Adipocyte (in vitro differentiated cells): Measurements from ENCODE around the gene RCBTB2.
A peak's percentile ranks its signal among the peaks of the same experiment; 100 is the strongest.

Source experiments
- DNase-seq: peaks from one replicate; pipeline ENCODE4 v3.0.0-alpha.2; 2015; ENCODE audit warnings: low read depth
- H3K27me3 ChIP-seq: replicated peaks from 2 replicates; pipeline ENCODE4 v1.7.0; 2013; ENCODE audit warnings: mild to moderate bottlenecking, low read length, moderate library complexity; ENCODE audit not compliant: control insufficient read depth, insufficient read depth
- H3K36me3 ChIP-seq: 2 replicates; pipeline ENCODE4 v1.7.0; 2013; ENCODE audit warnings: low read length, mild to moderate bottlenecking, moderate library complexity; ENCODE audit not compliant: control insufficient read depth, insufficient read depth, severe bottlenecking
- H3K4me1 ChIP-seq: 2 replicates; pipeline ENCODE4 v1.7.0; 2013; ENCODE audit warnings: mild to moderate bottlenecking, low read length, moderate library complexity; ENCODE audit not compliant: control insufficient read depth, insufficient read depth
- H3K4me3 ChIP-seq: 2 replicates; pipeline ENCODE4 v1.7.0; 2013; ENCODE audit warnings: mild to moderate bottlenecking, low read length, moderate library complexity
- H3K9ac ChIP-seq: 2 replicates; pipeline ENCODE4 v1.7.0; 2013; ENCODE audit warnings: mild to moderate bottlenecking, low read length, moderate library complexity
- H3K9me3 ChIP-seq: 2 replicates; pipeline ENCODE4 v1.7.0; 2013; ENCODE audit warnings: mild to moderate bottlenecking, low read length, moderate library complexity; ENCODE audit not compliant: control insufficient read depth

The RCBTB2 gene

DNA sequence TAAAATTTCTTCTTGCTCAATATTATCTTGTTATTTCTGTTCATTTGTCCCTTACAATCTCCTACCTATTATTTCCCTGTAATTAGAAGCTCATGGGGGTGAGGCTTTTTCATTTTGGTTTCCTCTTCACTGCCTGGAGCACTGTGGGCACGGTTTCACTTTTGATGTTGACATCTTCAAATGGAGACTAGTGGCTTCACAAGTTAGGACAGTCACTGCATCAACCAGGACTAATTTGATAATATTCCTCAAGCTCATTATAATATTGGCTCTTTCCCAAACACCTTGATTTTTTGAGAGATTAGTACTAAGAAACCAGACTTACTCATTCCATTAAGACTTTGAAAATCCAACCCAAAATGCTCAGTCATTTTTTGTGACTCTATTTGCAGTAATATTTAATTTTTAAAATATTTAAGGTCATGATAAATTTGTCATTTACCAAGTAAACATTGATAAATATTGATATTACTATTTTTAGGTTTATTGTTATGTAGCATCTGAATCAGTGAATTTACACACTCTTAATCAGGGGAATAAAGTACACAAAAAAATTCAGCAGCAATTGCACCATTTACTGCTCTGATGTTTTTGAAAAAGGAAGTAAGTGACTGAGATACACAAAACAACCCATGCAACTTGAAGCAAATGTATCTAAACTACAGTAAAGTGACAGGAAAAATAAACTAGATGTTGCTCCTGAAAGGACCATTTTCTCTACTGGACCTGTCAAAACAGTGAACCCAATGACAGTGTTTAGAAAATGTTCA, 28.8 kb upstream of the RCBTB2 start:
- Histone ChIP-seq H3K9ac (no peak overlapping the region), H3K4me1 (no peaks in the 10 kb centered on the region), H3K27me3 (no peaks in the 10 kb centered on the region), H3K9me3 (no peaks in the 10 kb centered on the region), H3K4me3 (no peak overlapping the region), H3K36me3 (no peaks in the 10 kb centered on the region)
- DNase-seq = no peak

GRCh38 chr13:48560657-48561337, 27.9 kb upstream of the RCBTB2 start:
- H3K9ac ChIP-seq = no peak overlapping the region
- no peaks in the 10 kb centered on the region for H3K27me3 ChIP-seq
- no peaks in the 10 kb centered on the region for H3K4me1 ChIP-seq
- no peaks in the 10 kb centered on the region for H3K36me3 ChIP-seq
- H3K4me3 ChIP-seq = no peak overlapping the region
- DNase-seq = no peak
- peaks cover 3% of the 10 kb centered on the region for H3K9me3 ChIP-seq

GRCh38 chr13:48559638-48560320, 26.9 kb upstream of the RCBTB2 start:
- Histone ChIP-seq H3K9me3 (peaks cover 13% of the 10 kb centered on the region), H3K27me3 (no peaks in the 10 kb centered on the region), H3K9ac (no peak overlapping the region), H3K36me3 (no peaks in the 10 kb centered on the region), H3K4me3 (no peak overlapping the region), H3K4me1 (no peaks in the 10 kb centered on the region)
- DNase-seq = no peak

- no peak overlapping the region for H3K9ac ChIP-seq
- no peaks in the 10 kb centered on the region for H3K27me3 ChIP-seq
- no peaks in the 10 kb centered on the region for H3K36me3 ChIP-seq
- no peak overlapping the region for H3K4me3 ChIP-seq
- H3K9me3 ChIP-seq = peaks cover 13% of the 10 kb centered on the region
- no peak for DNase-seq
- H3K4me1 ChIP-seq = no peaks in the 10 kb centered on the region
These were observed 23.9 kb upstream of the RCBTB2 start for GRCh38 chr13:48556817-48557216.

DNA sequence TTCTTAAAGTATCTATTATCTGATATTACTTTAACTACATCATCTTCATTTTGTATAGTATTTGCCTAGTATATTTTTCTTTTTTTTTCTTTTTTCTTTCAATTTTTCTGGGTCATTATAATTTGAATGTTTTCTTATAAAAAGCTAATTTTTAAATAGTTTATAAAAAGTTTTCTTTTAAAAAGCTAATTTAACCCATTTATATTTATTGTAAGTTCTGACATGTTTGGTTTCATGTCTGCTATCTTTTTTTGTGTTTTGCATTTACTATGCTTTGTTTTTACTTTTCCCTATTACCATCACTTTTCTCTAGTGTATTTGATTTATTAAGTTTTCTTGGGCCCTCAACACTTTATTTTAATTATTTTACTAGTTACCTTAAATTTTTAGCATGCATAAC, 22.6 kb upstream of the RCBTB2 start:
- Histone ChIP-seq H3K36me3 (no peaks in the 10 kb centered on the region), H3K4me3 (no peak overlapping the region), H3K9me3 (peaks cover 21% of the 10 kb centered on the region), H3K27me3 (no peaks in the 10 kb centered on the region), H3K4me1 (no peaks in the 10 kb centered on the region), H3K9ac (no peak overlapping the region)
- no peak for DNase-seq

GRCh38 chr13:48551329-48551728, 18.4 kb upstream of the RCBTB2 start:
- Histone ChIP-seq H3K4me1 (no peaks in the 10 kb centered on the region), H3K36me3 (no peaks in the 10 kb centered on the region), H3K9me3 (peaks cover 21% of the 10 kb centered on the region), H3K27me3 (no peaks in the 10 kb centered on the region), H3K4me3 (no peak overlapping the region), H3K9ac (no peak overlapping the region)
- no peak for DNase-seq

DNA sequence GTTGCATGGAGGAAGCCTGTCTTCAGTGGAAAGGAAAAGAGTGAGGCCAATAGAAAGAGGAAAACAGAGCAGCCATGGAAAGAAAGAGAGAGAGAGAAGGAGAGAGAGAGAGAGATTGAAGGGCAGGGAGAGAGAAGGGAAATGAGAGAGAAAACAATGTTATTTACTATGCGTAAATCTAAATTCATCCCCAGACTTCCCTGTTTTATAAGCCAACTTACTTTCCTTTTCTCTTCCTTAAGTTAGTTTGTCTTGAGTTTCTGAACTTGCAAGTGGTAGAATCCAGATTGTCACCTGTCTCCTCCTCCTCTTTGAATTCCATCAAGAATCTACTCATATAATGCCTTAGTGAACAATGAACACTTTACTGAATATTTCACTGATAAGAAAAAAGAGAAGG, 16.8 kb upstream of the RCBTB2 start:
- H3K36me3 ChIP-seq = no peaks in the 10 kb centered on the region
- no peak for DNase-seq
- no peaks in the 10 kb centered on the region for H3K4me1 ChIP-seq
- no peak overlapping the region for H3K9ac ChIP-seq
- H3K9me3 ChIP-seq = peaks cover 8% of the 10 kb centered on the region
- H3K27me3 ChIP-seq = no peaks in the 10 kb centered on the region
- no peak overlapping the region for H3K4me3 ChIP-seq

DNA sequence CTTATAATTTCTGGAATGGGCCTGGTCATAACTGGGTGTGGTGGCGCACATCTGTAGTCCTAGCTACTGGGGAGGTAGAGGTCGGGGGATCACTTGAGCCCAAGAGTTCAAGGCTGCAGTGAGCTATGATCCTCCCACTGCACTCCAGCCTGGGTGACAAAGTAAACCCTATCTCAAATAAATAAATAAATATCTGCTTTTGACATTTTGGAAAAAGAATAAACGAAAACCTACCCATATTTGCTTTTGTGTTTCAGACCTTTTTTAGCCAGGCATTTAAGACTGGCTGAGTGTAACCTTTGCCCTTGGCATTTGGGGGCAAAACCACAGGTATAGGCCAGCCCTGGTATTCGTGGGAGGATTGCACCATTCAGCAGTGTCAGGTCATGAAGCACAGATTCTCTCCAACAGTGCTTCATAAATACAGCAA, 14.8 kb upstream of the RCBTB2 start:
- Histone ChIP-seq H3K27me3 (no peaks in the 10 kb centered on the region), H3K36me3 (no peaks in the 10 kb centered on the region), H3K9me3 (peaks cover 8% of the 10 kb centered on the region), H3K4me1 (peaks cover 2% of the 10 kb centered on the region), H3K9ac (no peak overlapping the region), H3K4me3 (no peak overlapping the region)
- no peak for DNase-seq

DNA sequence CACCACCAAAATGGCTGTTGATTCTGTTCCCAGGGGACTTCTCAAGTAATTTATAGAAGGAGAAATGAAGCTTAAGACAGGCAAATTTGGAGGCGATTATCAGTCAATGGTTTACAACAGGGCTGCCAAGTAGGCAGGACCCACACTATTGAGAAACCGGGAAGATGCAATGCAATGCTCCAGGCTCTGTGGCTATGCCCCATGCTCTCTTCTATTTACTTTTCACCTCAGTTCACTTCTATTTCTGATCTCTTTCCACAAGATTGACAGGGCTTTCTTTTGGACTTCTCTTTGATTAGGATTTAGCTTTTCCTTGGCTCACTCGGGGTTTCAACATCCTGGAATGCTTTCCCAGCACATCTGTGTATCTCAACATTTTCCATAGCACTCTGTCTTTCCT, 12.7 kb upstream of the RCBTB2 start:
- Histone ChIP-seq H3K36me3 (no peaks in the 10 kb centered on the region), H3K27me3 (no peaks in the 10 kb centered on the region), H3K9me3 (no peaks in the 10 kb centered on the region), H3K4me3 (no peak overlapping the region), H3K4me1 (peaks cover 10% of the 10 kb centered on the region), H3K9ac (no peak overlapping the region)
- DNase-seq = no peak

DNA sequence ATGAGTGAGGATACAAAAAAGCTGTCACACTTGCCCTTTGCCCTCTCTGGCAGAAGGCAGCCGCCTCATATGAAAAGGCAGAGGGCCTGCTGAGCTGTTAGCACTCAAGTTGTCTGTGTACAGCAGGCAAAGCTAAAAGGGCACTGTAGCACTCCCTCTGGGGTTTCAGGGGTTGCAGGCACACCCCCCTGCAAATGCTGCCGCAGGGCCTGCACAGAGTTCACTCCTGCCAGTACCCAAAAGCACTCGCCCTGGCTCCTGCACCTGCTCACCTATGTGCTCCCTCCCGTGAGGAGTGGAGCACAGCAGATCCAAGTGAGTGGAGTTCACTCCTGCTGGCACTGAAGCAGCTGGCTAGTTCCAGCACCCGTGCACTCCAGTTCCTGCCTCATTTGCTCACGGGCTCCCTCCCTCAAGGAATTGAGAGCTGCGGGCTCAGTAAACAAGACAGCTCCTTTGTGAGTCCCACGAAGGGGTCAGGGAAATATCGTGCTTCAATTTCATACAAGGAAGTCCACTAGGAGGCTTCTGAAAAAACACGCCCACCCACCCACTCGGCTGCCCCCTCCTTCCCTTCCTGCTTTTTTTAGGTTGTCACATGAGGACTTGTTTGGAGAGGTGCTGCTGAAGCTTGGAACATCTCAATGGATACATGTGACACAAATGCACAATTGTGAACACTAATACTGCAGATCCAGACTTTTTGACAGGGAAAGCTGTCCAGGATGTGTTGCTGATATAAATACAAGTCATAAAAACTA, 9.9 kb upstream of the RCBTB2 start:
- Histone ChIP-seq H3K9ac (peak overlapping the region; percentile 26), H3K9me3 (no peaks in the 10 kb centered on the region), H3K4me3 (no peak overlapping the region), H3K36me3 (no peaks in the 10 kb centered on the region), H3K4me1 (peaks cover 10% of the 10 kb centered on the region), H3K27me3 (no peaks in the 10 kb centered on the region)
- DNase-seq = peak; percentile 29

DNA sequence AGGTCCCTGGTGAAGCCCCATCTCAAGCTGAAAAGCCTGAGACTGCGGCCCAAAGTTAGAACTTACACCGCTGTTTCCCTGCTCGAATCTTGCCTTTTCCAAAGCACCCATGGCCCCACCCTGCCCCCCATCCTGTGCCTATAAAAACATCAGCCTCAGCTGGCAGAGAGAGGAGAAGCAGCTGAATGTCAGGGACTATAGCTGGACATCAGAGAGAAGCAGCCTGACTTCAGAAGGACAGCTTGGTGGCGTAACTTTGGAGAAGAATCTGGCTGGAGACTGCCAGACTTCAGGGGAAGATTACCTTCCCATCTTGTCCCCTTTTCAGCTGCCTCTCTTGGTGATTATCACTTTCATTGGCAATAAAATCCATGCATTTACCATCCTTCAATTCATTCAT, 9.3 kb upstream of the RCBTB2 start:
- H3K36me3 ChIP-seq = no peaks in the 10 kb centered on the region
- H3K9ac ChIP-seq = no peak overlapping the region
- H3K27me3 ChIP-seq = no peaks in the 10 kb centered on the region
- H3K4me3 ChIP-seq = no peak overlapping the region
- peaks cover 10% of the 10 kb centered on the region for H3K4me1 ChIP-seq
- H3K9me3 ChIP-seq = no peaks in the 10 kb centered on the region
- DNase-seq = no peak
